ENCODE results near the gene EIF2B2. TPM values are rescaled to one million over a fixed set of nuclear protein-coding genes. Genes with fewer than 3 reads are reported as not detected.

EIF2B2 gene
- total RNA-seq, 4 donors from 2014 or later: 32.3 to 38.6 (median 34.7) TPM

GRCh38 chr14:75060420-75060819 lies 57.7 kb downstream of the EIF2B2 start:
- DNase-seq: no peak
- H3K4me1 ChIP-seq: peaks cover 0 to 9% (median 2%) of the 10 kb centered on the region in 4 donors
- H3K36me3 ChIP-seq: peaks cover 0 to 6% (median 0%) of the 10 kb centered on the region in 3 donors
- no peak overlapping the region for H3K27ac ChIP-seq
- TF ChIP-seq, protein P1, sequence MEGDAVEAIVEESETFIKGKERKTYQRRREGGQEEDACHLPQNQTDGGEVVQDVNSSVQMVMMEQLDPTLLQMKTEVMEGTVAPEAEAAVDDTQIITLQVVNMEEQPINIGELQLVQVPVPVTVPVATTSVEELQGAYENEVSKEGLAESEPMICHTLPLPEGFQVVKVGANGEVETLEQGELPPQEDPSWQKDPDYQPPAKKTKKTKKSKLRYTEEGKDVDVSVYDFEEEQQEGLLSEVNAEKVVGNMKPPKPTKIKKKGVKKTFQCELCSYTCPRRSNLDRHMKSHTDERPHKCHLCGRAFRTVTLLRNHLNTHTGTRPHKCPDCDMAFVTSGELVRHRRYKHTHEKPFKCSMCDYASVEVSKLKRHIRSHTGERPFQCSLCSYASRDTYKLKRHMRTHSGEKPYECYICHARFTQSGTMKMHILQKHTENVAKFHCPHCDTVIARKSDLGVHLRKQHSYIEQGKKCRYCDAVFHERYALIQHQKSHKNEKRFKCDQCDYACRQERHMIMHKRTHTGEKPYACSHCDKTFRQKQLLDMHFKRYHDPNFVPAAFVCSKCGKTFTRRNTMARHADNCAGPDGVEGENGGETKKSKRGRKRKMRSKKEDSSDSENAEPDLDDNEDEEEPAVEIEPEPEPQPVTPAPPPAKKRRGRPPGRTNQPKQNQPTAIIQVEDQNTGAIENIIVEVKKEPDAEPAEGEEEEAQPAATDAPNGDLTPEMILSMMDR (IDR thresholded peaks at IDR 0.05): no peak
- no peaks in the 10 kb centered on the region for H3K27me3 ChIP-seq
- no peaks in the 10 kb centered on the region for H3K9me3 ChIP-seq
- no peak overlapping the region for H3K4me3 ChIP-seq

Small RNA genes lying within 50 kb of the gene (small RNA-seq; reads per million reads assigned to genes)
- gene RNU6-689P: 0 reads per million in 2 donors

Other genes with a start within 250 kb of the EIF2B2 start
- gene YLPM1, start 239.6 kb upstream of the EIF2B2 start, total RNA-seq: 10 to 100 TPM; 44.0 to 95.7 (median 62.9) TPM
- not detected for gene PROX2, start 126.8 kb upstream of the EIF2B2 start, total RNA-seq
- 100 to 1,000 TPM; 128 to 163 (median 154) TPM for gene DLST, start 121.0 kb upstream of the EIF2B2 start, total RNA-seq
- 10 to 100 TPM in 1 of 4 donors, 1 to 10 TPM in 3; 4.2 to 12.7 (median 6.7) TPM for gene RPS6KL1, start 79.7 kb upstream of the EIF2B2 start, total RNA-seq
- gene PGF, start 47.3 kb upstream of the EIF2B2 start, total RNA-seq: 10 to 100 TPM in 2 of 4 donors, 1 to 10 TPM in 2; 7.3 to 28.1 (median 10.8) TPM
- 10 to 100 TPM; 40.6 to 57.0 (median 48.5) TPM for gene MLH3, start 48.5 kb downstream of the EIF2B2 start, total RNA-seq
- gene ACYP1, start 61.1 kb downstream of the EIF2B2 start, total RNA-seq: 10 to 100 TPM; 15.7 to 36.4 (median 25.0) TPM
- 10 to 100 TPM in 3 of 4 donors, 1 to 10 TPM in 1; 9.2 to 18.3 (median 14.9) TPM for gene ZC2HC1C, start 66.7 kb downstream of the EIF2B2 start, total RNA-seq
- gene NEK9, start 124.1 kb downstream of the EIF2B2 start, total RNA-seq: 10 to 100 TPM; 32.4 to 53.6 (median 42.0) TPM
- gene TMED10, start 173.7 kb downstream of the EIF2B2 start, total RNA-seq: 100 to 1,000 TPM in 2 of 4 donors, 10 to 100 TPM in 2; 58.6 to 181 (median 115) TPM